ENCODE data around the gene SNX7. TPM values are rescaled to one million over a fixed set of nuclear protein-coding genes. Genes with fewer than 3 reads are reported as not detected.

SNX7 gene
- total and polyA plus RNA-seq, 2 donors: 32.2 to 68.5 TPM

DNA sequence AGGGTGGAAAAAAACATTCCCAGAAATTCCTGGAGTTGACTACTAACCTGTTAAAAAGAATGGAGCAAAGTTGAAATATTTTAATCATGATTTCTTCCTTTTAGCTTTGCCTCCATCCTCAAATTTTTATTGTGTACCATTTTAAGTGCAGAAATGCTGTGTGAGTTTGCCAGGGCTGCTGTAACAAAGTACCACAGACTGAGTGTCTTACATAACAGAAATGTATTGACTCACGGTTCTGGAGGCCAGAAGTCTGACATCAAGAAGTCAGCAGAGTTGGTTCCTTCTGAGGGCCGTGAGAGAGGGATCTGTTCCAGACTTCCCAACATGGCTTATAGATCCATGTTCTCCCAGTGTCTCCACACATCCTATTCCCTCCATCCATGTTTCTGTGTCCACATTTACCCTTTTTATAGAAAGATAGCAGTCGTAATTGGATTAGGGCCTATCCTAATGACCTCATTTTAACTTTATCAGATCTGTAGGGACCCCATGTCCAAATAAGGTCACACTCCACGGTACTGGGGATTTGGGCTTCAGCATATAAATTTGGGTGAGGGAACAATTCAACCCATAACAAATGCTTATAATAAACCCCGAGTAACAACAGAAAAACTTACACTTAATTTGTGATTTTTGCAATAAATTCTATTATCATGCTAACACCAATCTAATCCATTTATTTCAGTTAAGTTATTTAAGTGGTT lies 12.7 kb downstream of the SNX7 start:
- no peak overlapping the region for H3K4me3 ChIP-seq (ENCODE audit: low read depth, low read length)
- H3K4me1 ChIP-seq (ENCODE audit: insufficient read depth): no peaks in the 10 kb centered on the region
- no peak for DNase-seq (ENCODE audit: extremely low spot score)
- H3K27ac ChIP-seq (ENCODE audit: low read depth): no peak overlapping the region
- WGBS: 52% methylated on average over 5 of the region's 5 CpGs
- H3K36me3 ChIP-seq (ENCODE audit: insufficient read depth): no peaks in the 10 kb centered on the region

DNA sequence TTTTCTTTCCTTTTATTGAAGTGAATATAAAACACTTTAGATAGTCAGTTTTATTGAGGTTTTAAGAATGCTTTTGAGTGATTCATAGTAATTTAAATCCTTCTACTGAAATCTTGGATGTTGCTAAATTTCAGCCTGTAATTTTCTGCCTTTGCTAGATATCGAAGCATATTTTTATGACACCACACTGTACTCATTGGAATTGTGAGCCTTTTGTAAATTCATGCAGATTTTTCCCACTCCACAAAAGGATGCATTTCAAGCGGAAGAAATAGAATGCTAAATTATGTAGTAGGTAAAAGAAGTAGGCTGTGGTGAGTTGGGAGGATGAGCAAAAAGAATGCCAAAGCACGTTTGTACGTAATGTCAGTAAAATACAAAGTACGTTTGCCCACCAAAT lies 13.8 kb downstream of the SNX7 start:
- WGBS: 62% methylated on average over 5 of the region's 5 CpGs
- no peaks in the 10 kb centered on the region for H3K36me3 ChIP-seq (ENCODE audit: insufficient read depth)
- H3K4me3 ChIP-seq (ENCODE audit: low read depth, low read length): no peak overlapping the region
- H3K27ac ChIP-seq (ENCODE audit: low read depth): no peak overlapping the region
- H3K4me1 ChIP-seq (ENCODE audit: insufficient read depth): no peaks in the 10 kb centered on the region
- no peak for DNase-seq (ENCODE audit: extremely low spot score)

DNA sequence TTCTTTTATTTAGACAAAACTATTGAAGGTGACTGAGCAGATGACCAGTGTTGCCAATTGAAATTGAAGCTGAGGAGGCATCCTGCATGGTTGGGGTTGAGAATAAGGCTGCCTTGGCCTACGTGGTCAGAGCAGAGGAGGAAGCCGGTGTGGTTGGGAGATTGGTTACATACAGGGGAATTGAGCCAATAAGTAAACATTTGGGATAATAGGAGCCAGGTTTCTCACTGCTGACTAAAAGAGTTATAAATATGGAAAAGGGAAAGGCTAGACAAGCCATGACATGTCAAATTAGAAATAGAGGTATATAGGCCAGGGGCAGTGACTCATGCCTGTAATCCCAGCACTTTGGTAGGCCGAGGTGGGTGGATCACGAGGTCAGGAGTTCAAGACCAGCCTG lies 15.8 kb downstream of the SNX7 start:
- WGBS: 44% methylated on average over 4 of the region's 4 CpGs

DNA sequence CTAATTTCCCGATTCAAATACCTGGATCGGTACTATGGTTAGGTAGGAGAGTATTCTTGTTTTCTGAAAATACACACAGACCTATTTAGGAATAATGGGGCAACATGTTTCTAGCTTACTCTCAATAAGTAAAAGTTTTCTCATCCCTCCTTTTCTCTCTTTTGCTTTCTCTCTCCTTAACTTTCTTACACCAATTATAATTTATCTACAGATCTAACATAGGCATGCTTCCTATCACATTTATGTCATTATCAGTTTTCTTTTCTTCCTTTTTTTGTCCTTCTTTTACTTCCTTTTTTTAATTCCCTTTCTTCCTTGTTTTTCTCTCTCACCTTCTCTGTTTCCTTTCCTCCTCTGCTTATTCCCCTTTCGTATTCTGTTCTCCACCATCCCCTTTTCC lies 20.3 kb downstream of the SNX7 start:
- no peaks in the 10 kb centered on the region for H3K36me3 ChIP-seq (ENCODE audit: insufficient read depth)
- H3K4me1 ChIP-seq (ENCODE audit: insufficient read depth): no peaks in the 10 kb centered on the region
- DNase-seq (ENCODE audit: extremely low spot score): no peak
- no peak overlapping the region for H3K27ac ChIP-seq (ENCODE audit: low read depth)
- 99% methylated on average over 3 of the region's 3 CpGs for WGBS
- H3K4me3 ChIP-seq (ENCODE audit: low read depth, low read length): no peak overlapping the region

More for the DNA sequence above, 15.8 kb downstream of the SNX7 start:
- Histone ChIP-seq H3K36me3 (ENCODE audit: insufficient read depth) (no peaks in the 10 kb centered on the region), H3K4me1 (ENCODE audit: insufficient read depth) (no peaks in the 10 kb centered on the region), H3K4me3 (ENCODE audit: low read depth, low read length) (no peak overlapping the region), H3K27ac (ENCODE audit: low read depth) (no peak overlapping the region)
- no peak for DNase-seq (ENCODE audit: extremely low spot score)

DNA sequence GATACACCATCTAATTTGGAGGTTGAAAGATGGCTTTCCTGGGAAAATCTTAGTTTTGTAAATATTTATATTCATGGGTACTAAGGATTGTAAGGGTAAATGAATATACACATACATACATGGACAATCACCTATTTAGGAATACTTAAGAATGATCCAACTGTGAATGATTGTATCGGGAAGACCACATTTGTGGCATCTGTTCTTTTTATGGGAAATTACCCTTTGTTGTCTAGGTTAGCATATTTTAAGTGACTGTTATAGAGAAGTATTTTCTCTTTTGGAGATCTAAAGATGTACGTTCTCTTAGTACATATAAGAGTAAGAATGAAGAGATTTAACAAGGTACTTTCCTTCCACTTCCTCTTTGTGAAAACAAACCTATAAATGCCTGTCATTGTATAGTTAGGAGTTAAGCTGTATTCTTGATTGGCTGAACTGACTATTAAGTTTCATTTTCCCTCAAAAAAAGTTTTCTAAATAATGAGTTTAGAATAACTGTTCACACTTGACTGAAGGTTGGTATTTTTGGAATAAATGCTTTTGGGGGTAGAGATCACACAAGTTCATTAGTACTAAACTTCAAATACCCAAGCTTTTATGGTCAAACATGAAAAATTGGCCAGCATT lies 26.7 kb downstream of the SNX7 start:
- DNase-seq (ENCODE audit: extremely low spot score): no peak
- WGBS: 91% methylated on average over 2 of the region's 2 CpGs
- Histone ChIP-seq H3K4me1 (ENCODE audit: insufficient read depth) (no peaks in the 10 kb centered on the region), H3K36me3 (ENCODE audit: insufficient read depth) (peaks cover 1% of the 10 kb centered on the region), H3K27ac (ENCODE audit: low read depth) (no peak overlapping the region), H3K4me3 (ENCODE audit: low read depth, low read length) (no peak overlapping the region)

DNA sequence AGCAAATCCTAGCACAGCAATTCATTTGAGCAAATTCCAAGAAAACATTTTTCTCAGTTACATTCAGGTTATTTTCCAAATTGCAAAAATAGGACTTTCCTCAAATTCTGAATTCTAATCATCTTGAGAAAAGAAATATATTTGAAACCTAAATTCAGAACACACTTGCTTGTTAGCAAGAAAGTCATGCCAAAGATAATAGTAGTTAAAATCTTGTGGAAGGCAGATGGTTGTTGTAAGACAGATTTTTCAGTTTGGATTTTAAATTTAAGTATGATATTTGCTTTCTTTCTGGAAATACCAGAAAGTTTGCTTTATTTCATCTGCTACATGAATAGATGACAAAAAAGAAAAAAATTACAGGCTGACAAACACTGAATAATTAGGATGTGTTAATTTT lies 29.1 kb downstream of the SNX7 start:
- no peak overlapping the region for H3K4me3 ChIP-seq (ENCODE audit: low read depth, low read length)
- no peak for DNase-seq (ENCODE audit: extremely low spot score)
- H3K36me3 ChIP-seq (ENCODE audit: insufficient read depth): peaks cover 1% of the 10 kb centered on the region
- no peaks in the 10 kb centered on the region for H3K4me1 ChIP-seq (ENCODE audit: insufficient read depth)
- H3K27ac ChIP-seq (ENCODE audit: low read depth): no peak overlapping the region

DNA sequence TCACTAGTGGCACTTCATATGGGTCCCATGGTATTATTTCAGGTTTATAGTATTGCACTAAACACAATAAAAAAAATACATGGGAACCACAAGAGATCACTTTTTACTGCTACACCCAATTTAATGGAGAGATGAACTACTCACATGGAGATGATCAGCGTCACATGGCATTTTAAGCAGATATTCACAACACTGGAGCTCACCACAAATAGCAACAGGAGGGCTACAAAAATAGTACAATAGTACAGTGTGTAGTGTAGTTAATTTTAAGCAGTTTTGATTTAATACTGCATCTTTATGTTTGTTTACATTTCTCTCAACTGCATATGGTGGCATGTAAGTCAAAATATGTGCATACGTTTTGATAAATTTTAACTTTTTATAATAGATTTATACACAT lies 31.0 kb downstream of the SNX7 start:
- 91% methylated on average over 2 of the region's 2 CpGs for WGBS
- peaks cover 1% of the 10 kb centered on the region for H3K36me3 ChIP-seq (ENCODE audit: insufficient read depth)
- no peak overlapping the region for H3K4me3 ChIP-seq (ENCODE audit: low read depth, low read length)
- no peak for DNase-seq (ENCODE audit: extremely low spot score)
- no peak overlapping the region for H3K27ac ChIP-seq (ENCODE audit: low read depth)
- no peaks in the 10 kb centered on the region for H3K4me1 ChIP-seq (ENCODE audit: insufficient read depth)

DNA sequence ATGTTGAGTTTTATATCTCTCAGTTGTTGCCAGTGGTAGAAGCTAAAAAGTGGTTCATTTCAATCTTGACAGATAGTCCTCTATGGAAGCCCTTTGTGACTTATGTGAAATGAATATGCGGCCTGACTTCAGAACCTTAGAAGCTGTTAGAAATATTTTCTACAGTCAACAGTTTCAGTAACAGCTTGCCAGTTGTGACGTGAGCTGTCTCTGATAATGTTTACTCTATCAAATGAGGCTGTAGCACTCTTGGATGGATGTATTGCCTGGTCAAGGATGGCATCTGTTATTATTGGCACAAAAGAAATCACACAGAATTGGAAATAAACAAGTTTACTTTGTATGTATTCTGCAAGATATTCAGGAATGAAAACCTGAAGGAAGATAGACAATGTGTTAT lies 31.9 kb downstream of the SNX7 start:
- 86% methylated on average over 2 of the region's 2 CpGs for WGBS
- H3K36me3 ChIP-seq (ENCODE audit: insufficient read depth): peaks cover 1% of the 10 kb centered on the region
- no peak for DNase-seq (ENCODE audit: extremely low spot score)

DNA sequence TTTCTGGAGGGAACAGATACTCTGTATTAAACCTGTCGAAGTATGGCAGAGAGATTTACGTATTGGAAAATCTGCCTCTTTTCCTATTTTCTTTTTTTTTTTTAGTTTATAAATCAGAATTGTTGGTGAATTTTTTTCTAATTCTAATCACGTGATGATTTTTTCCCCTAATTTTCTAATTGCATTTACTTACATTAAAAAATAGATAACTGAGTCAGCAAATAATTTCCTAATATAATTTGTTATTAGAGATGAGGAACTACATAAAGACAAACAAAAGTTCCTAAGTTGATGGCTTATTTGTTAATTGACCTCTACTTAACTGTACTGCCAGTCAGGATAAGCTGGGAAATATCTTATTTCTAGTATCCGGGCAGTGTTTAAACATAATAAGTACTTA lies 34.6 kb downstream of the SNX7 start:
- Histone ChIP-seq H3K27ac (ENCODE audit: low read depth) (no peak overlapping the region), H3K4me3 (ENCODE audit: low read depth, low read length) (no peak overlapping the region), H3K36me3 (ENCODE audit: insufficient read depth) (peaks cover 3% of the 10 kb centered on the region), H3K4me1 (ENCODE audit: insufficient read depth) (no peaks in the 10 kb centered on the region)
- WGBS: 98% methylated on average over 4 of the region's 4 CpGs
- DNase-seq (ENCODE audit: extremely low spot score): no peak

More for the DNA sequence above, 31.9 kb downstream of the SNX7 start:
- no peaks in the 10 kb centered on the region for H3K4me1 ChIP-seq (ENCODE audit: insufficient read depth)
- no peak overlapping the region for H3K27ac ChIP-seq (ENCODE audit: low read depth)
- no peak overlapping the region for H3K4me3 ChIP-seq (ENCODE audit: low read depth, low read length)

DNA sequence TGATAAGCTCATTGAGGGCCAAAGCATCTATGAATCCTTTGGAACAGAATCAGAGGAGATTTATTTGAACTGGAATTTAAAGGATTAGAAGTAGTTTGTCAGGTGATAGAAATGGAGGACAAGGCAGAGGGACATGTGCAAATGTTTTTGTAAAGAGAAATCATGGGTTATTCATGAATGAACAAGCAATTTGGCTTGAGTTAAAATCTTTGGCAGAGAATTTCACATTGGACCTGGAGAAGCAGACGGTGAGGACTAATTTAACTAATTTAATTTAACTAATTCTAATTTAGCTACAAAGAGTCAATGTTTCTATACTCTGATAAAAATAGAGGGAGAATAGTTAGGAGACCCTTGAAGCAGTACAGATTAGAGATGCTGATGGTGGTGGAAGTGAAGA lies 36.3 kb downstream of the SNX7 start:
- no peak for DNase-seq (ENCODE audit: extremely low spot score)
- no peaks in the 10 kb centered on the region for H3K4me1 ChIP-seq (ENCODE audit: insufficient read depth)
- 99% methylated on average over 1 of the region's 1 CpG for WGBS

DNA sequence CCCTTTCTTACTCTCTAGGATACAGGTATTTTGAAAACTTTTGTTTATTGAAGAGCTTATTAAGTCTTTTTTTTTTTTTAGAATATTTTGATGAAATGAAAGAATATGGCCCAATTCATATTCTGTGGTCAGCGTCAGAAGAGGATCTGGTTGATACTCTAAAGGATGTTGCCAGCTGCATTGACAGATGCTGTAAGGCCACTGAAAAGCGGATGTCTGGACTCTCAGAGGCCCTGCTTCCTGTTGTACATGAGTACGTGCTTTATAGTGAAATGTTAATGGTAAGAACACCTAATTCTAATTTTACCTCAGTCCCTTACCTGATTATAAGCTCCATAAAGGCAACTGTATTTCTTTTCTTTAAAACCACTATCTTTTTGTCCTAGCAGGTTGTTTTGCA lies 37.1 kb downstream of the SNX7 start:
- Histone ChIP-seq H3K4me3 (ENCODE audit: low read depth, low read length) (no peak overlapping the region), H3K27ac (ENCODE audit: low read depth) (no peak overlapping the region), H3K4me1 (ENCODE audit: insufficient read depth) (no peaks in the 10 kb centered on the region), H3K36me3 (ENCODE audit: insufficient read depth) (peaks cover 1% of the 10 kb centered on the region)
- 91% methylated on average over 3 of the region's 3 CpGs for WGBS
- DNase-seq (ENCODE audit: extremely low spot score): no peak

More for the DNA sequence above, 36.3 kb downstream of the SNX7 start:
- Histone ChIP-seq H3K4me3 (ENCODE audit: low read depth, low read length) (no peak overlapping the region), H3K27ac (ENCODE audit: low read depth) (no peak overlapping the region), H3K36me3 (ENCODE audit: insufficient read depth) (peaks cover 1% of the 10 kb centered on the region)

DNA sequence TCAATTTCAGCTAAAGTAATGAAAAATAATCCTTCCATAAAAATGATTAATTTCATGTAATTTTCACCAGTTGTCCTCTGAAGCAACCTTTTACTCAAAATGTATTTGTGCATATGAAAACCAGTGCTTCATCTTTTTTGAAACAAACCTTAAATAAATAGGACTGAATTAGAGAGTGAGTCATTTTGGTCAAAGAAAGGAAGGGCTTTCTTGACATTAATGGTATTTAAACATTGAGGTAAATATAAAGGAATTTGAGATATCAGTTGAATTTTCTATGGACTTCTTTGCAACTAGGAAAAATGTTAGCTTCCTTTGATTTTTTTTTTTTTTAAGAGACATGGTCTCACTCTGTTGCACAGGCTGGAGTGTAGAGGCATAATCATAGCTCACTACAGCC lies 38.7 kb downstream of the SNX7 start:
- Histone ChIP-seq H3K4me1 (ENCODE audit: insufficient read depth) (no peaks in the 10 kb centered on the region), H3K27ac (ENCODE audit: low read depth) (no peak overlapping the region), H3K36me3 (ENCODE audit: insufficient read depth) (peaks cover 1% of the 10 kb centered on the region), H3K4me3 (ENCODE audit: low read depth, low read length) (no peak overlapping the region)
- DNase-seq (ENCODE audit: extremely low spot score): no peak

DNA sequence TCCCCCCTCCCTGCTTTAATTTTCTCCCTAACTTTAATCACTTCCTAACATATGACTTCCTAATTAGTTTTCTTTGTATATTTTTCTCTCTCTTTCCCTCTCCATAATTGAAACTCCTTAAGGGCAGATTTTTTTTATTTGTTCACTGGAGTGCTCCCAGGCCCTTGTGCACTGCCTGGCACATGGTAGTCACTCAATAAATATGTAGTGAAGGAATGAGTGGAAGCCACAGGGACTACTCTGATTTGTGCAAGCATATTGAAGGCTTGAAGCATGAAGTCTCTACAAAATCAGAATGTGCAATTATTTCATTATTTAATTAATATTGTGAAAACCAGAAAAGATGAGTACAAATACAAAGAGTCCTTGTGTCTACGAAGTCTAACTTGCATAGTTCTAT lies 41.5 kb downstream of the SNX7 start:
- DNase-seq (ENCODE audit: extremely low spot score): no peak
- 95% methylated on average over 1 of the region's 1 CpG for WGBS
- no peak overlapping the region for H3K27ac ChIP-seq (ENCODE audit: low read depth)
- H3K4me1 ChIP-seq (ENCODE audit: insufficient read depth): no peaks in the 10 kb centered on the region
- H3K4me3 ChIP-seq (ENCODE audit: low read depth, low read length): no peak overlapping the region
- H3K36me3 ChIP-seq (ENCODE audit: insufficient read depth): peaks cover 1% of the 10 kb centered on the region

DNA sequence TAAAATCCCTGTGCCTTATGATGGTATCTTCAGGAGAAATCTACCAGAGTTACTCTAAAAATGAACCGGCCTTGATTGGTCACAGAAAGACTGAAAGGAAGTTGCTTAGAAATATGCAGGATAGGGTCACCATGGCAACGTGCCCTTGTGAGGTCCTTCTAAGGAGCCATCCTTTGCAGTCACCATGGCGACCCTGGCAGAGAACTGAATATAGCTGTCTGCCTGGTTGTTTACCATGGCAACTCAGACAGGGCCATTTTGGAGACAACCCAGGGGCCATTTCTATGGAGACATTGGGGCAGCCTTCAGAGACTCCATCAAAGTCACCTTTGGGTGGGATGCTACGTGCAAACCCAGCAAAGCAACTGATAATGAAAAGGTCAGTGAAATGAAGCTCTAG lies 43.0 kb downstream of the SNX7 start:
- H3K36me3 ChIP-seq (ENCODE audit: insufficient read depth): peaks cover 3% of the 10 kb centered on the region
- H3K4me3 ChIP-seq (ENCODE audit: low read depth, low read length): no peak overlapping the region
- no peak overlapping the region for H3K27ac ChIP-seq (ENCODE audit: low read depth)
- DNase-seq (ENCODE audit: extremely low spot score): no peak
- no peaks in the 10 kb centered on the region for H3K4me1 ChIP-seq (ENCODE audit: insufficient read depth)
- WGBS: 85% methylated on average over 4 of the region's 4 CpGs
